Naive B cell (primary cell): Measurements from ENCODE around the gene ILRUN. TPM values are rescaled to one million over a fixed set of nuclear protein-coding genes. Genes with fewer than 3 reads are reported as not detected.
"Not testable (repeated sequence)": the region's sequence is repeated elsewhere in the genome, so short reads cannot be mapped to it uniquely, and the experiment has no call there.

Experiments
- ATAC-seq, 2 donors: fragments of 150-1000 bp; cut with Tn5 transposase; 2 replicates each; pipeline ENCODE4 v1.10.0; 2021; ENCODE audit warnings: low read depth in 2 of 2, mild to moderate bottlenecking in 2 of 2, moderate library complexity in 2 of 2
- DNase-seq: peaks from one replicate; pipeline ENCODE4 v3.0.0; 2022
- H3K27ac Mint-ChIP-seq, 6 donors: one replicate each; pipeline ENCODE4 v1.8.0; 2020 to 2022; ENCODE audit warnings: mild to moderate bottlenecking in 6 of 6, mixed read lengths in 6 of 6, moderate library complexity in 5 of 6, inconsistent platforms in 2 of 6
- H3K27me3 Mint-ChIP-seq, 3 donors: one replicate each; pipeline ENCODE4 v1.8.0; 2021 to 2022; ENCODE audit warnings: mixed read lengths in 3 of 3, mild to moderate bottlenecking in 1 of 3
- H3K36me3 Mint-ChIP-seq, 2 donors: one replicate each; pipeline ENCODE4 v1.8.0; 2020 to 2022; ENCODE audit warnings: mixed read lengths in 2 of 2, inconsistent platforms in 1 of 2, mild to moderate bottlenecking in 1 of 2
- H3K4me1 Mint-ChIP-seq, 3 donors: one replicate each; pipeline ENCODE4 v1.8.0; 2020 to 2022; ENCODE audit warnings: mixed read lengths in 3 of 3, inconsistent platforms in 1 of 3, mild to moderate bottlenecking in 1 of 3, moderate library complexity in 1 of 3
- H3K4me3 Mint-ChIP-seq, 8 donors: one replicate each; pipeline ENCODE4 v1.8.0; 2020 to 2022; ENCODE audit warnings: mild to moderate bottlenecking in 8 of 8, mixed read lengths in 8 of 8, moderate library complexity in 8 of 8, inconsistent platforms in 2 of 8
- H3K9me3 Mint-ChIP-seq, 7 donors: one replicate each; pipeline ENCODE4 v1.8.0; 2020 to 2022; ENCODE audit warnings: mixed read lengths in 7 of 7, mild to moderate bottlenecking in 5 of 7, inconsistent platforms in 2 of 7, moderate library complexity in 1 of 7
- polyA plus RNA-seq, 6 donors: library from polyadenylated mRNA; unstranded; fragments of 300-500 nt; fragmentation: Illumina TruSeq; gene quantifications; one replicate each; pipeline ENCODE4 v1.2.3, GENCODE V29; 2021; ENCODE audit warnings: low read depth in 6 of 6

ILRUN gene
- polyA plus RNA-seq, 6 donors from 2014 or later: 23.8 to 33.2 (median 27.3) TPM

DNA sequence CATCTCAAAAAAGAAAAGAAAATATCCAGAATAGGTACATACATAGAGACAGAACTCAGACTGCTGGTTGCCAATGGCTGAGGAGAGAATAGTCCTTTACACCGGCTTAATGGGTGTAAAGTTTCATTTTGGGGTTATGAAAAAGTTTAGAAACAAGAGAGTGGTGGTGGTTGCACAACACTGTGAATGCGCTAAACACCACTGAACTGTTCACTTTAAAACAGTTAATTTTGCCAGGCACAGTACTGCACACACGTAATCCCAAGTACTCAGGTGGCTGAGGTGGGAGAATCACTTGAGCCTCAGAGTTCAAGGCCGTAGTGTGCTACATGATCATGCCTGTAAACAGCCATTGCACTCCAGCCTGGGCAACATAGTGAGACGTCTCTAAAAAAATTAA lies 7.6 kb downstream of the ILRUN start:
- H3K36me3 Mint-ChIP-seq: peaks cover 0 to 4% of the 10 kb centered on the region in 2 donors
- DNase-seq (no peak), ATAC-seq (no peak)
- peak overlapping the region in 4 of 6 donors; percentile 47 to 79 (median 55) for H3K27ac Mint-ChIP-seq
- H3K27me3 Mint-ChIP-seq: no peaks in the 10 kb centered on the region
- H3K4me3 Mint-ChIP-seq: peak overlapping the region in 1 of 8 donors; percentile 64
- H3K4me1 Mint-ChIP-seq: peaks cover 39 to 71% (median 50%) of the 10 kb centered on the region in 3 donors
- no peaks in the 10 kb centered on the region for H3K9me3 Mint-ChIP-seq

DNA sequence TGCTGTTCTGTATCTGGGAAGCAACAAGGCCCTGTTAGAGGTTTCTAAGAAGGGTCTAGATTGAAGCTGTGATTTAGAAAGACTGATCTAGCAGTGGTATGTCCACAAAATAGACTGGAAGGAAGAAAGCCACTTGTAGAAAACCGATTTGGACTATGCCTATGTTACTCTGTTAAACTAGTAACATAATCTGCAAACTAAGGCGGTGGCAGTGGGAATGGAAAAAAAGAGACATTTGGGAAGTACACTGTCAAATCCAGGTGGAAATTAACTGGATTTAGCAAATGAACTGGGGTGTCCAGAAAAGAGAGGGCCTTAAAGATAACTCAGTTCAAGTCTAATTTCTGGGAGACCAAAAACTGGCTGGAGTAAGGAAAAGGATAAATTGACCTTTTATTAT lies 11.6 kb downstream of the ILRUN start:
- peaks cover 0 to 4% of the 10 kb centered on the region in 2 donors for H3K36me3 Mint-ChIP-seq
- no peaks in the 10 kb centered on the region for H3K27me3 Mint-ChIP-seq
- ATAC-seq (no peak), DNase-seq (no peak)
- H3K9me3 Mint-ChIP-seq: no peaks in the 10 kb centered on the region
- H3K4me3 Mint-ChIP-seq: no peak overlapping the region
- H3K27ac Mint-ChIP-seq: peak overlapping the region in 1 of 6 donors; percentile 14
- peaks cover 28 to 70% (median 47%) of the 10 kb centered on the region in 3 donors for H3K4me1 Mint-ChIP-seq

DNA sequence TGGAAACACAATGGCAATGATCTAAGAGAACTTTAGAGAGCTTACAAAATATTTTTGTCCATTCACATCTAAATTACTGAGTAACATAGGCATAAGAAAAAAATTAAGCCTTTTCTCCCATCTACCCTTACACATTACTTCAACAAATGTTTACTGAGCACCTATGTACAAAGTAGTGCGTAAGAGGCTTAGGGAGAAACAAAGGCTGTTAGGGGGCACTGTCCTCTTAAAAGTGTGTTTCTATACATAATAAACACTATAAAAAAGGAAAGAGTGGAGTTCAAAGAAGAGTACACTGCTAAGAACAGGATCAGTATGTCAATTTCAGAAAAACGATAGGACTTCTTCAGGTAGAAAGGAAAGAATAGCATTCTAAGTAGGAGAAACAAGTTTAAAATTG lies 12.2 kb downstream of the ILRUN start:
- Mint-ChIP-seq H3K27ac (peak overlapping the region in 5 of 6 donors; percentile 4 to 54 (median 22)), H3K36me3 (peaks cover 0 to 4% of the 10 kb centered on the region in 2 donors), H3K27me3 (no peaks in the 10 kb centered on the region), H3K4me3 (no peak overlapping the region), H3K4me1 (peaks cover 32 to 70% (median 52%) of the 10 kb centered on the region in 3 donors), H3K9me3 (no peaks in the 10 kb centered on the region)
- ATAC-seq (no peak), DNase-seq (no peak)

DNA sequence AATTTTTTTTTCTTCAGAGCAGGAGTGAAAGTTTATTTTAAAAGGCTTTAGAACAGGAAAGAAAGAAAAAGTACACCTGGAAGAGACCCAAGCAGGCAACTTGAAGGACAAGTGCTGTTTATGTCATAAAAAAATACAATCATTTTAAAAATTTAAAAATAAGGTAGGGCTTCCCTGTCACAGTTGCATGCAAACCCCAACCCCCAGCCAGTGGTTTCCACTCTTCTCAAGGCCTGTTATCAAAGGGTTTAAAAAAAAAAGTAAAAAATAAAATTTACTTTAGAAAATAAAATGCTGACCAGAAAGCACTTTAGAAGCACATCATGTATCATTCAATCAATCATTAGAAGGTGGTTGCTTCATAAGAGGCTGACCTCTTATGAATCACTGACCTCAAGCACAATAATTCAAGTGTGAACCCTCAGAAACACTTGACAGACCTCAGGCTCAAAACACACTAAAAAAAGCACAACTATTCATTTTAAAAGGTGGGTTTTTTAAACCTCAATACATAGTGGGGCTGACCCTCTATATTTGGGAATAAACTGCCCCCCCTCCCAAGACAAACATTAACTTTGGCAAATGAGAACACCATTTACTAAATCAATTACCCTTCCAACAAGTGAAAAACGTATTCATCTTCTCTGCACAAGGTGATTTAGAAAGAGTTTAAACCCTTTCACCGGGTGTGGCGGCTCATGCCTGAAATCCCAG lies 15.6 kb downstream of the ILRUN start:
- peak overlapping the region in 5 of 8 donors; percentile 33 to 68 (median 47) for H3K4me3 Mint-ChIP-seq
- H3K27ac Mint-ChIP-seq: peak overlapping the region in 3 of 6 donors; percentile 78 to 79 (median 78)
- DNase-seq (no peak), ATAC-seq (no peak)
- H3K4me1 Mint-ChIP-seq: peaks cover 25 to 68% (median 38%) of the 10 kb centered on the region in 3 donors
- H3K27me3 Mint-ChIP-seq: no peaks in the 10 kb centered on the region
- no peaks in the 10 kb centered on the region for H3K9me3 Mint-ChIP-seq
- no peaks in the 10 kb centered on the region for H3K36me3 Mint-ChIP-seq

DNA sequence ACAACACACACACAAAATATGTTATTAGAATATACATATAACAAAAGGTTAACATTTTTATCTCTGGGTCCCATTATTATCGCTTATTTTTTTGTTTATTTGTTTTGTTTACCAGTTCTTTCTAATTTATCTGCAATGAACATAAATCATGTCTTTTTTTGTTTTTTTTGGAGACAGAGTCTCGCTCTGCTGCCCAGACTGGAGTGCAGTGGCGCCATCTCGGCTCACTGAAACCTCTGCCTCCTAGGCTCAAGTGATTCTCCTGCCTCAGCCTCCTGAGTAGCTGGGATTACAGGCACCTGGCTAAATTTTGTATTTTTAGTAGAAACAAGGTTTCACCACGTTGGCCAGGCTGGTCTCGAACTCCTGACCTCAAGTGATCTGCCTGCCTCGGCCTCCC lies 16.3 kb downstream of the ILRUN start:
- H3K9me3 Mint-ChIP-seq, ATAC-seq, DNase-seq, H3K36me3 Mint-ChIP-seq, H3K27me3 Mint-ChIP-seq: not testable (repeated sequence)
- H3K4me3 Mint-ChIP-seq: peak overlapping the region in 1 of 8 donors; percentile 57
- H3K4me1 Mint-ChIP-seq: peaks cover 29 to 72% (median 38%) of the 10 kb centered on the region in 3 donors
- H3K27ac Mint-ChIP-seq: peak overlapping the region in 5 of 6 donors; percentile 10 to 92 (median 78)

DNA sequence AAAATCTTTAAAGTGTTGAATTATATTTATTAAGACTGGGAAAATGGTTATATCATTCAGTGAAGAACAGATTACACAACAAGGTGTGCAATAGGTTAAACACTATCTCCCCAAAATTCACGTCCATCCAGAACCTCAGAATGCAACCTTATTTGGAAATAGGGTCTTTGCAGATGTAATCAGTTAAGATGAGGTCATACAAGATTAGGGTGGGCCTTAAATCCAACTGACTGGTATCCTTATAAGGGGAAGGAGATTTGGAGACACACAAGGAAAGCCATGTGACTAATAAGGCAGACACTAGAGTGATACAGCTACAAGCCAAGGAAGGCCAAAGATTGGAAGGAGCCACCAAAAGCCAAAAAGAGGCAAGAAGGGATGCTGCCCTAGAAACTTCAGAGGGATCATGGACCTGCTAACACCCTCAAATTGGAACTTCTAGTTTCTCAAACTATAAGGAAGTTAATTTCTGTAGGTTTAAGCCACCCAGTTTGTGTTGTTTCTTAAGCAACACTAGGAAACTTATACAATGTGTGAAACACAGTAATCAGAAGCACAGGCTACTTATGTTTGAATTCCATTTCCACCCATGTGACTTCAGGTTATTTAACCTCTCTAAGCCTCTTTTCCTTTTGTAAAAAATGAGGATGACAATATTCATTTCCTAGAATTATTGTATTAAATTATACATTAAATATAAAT lies 16.9 kb downstream of the ILRUN start:
- ATAC-seq: no peak
- H3K27me3 Mint-ChIP-seq: no peaks in the 10 kb centered on the region
- H3K36me3 Mint-ChIP-seq: no peaks in the 10 kb centered on the region
- peak overlapping the region in 5 of 6 donors; percentile 10 to 73 (median 53) for H3K27ac Mint-ChIP-seq
- DNase-seq: no peak
- peaks cover 28 to 74% (median 38%) of the 10 kb centered on the region in 3 donors for H3K4me1 Mint-ChIP-seq
- peak overlapping the region in 1 of 8 donors; percentile 29 for H3K4me3 Mint-ChIP-seq
- H3K9me3 Mint-ChIP-seq: no peaks in the 10 kb centered on the region

DNA sequence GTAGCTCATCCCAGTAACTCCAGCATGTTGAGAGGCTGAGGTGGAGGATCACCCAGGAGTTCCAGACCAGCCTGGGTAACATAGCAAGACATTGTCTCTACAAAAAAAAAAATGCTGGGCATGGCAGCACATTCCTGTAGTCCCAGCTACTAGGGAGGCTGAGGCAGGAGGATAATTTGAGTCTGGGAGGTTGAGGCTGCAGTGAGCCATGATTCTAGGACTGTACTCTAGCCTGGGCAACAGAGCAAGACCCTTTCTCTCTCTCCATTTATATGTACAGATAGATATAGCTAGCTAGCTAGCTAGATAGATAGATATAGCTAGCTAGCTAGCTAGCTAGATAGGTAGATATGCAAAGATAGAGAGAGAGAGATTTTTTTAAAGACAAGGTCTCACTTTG lies 20.4 kb downstream of the ILRUN start:
- H3K4me3 Mint-ChIP-seq: peak overlapping the region in 4 of 8 donors; percentile 23 to 92 (median 52)

DNA sequence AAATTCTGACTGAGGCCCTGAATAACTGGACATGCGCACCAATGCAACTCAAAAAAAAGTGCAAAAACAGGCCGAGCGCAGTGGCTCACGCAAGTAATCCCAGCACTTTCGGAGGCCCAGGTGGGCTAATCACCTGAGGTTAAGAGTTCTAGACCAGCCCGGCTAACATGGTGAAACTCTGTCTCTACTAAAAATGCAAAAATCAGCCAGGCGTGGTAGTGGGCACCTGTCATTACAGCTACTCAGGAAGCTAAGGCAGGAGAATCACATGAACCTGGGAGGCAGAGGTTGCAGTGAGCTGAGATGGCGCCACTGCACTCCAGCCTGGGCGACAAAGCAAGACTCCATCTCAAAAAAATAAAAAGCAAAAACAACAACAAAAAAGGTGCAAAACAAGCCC lies 21.6 kb downstream of the ILRUN start:
- peak overlapping the region; percentile 96 to 100 (median 98) for H3K27ac Mint-ChIP-seq
- not testable (repeated sequence) for H3K9me3 Mint-ChIP-seq, H3K36me3 Mint-ChIP-seq, H3K27me3 Mint-ChIP-seq
- peaks cover 42 to 83% (median 57%) of the 10 kb centered on the region in 3 donors for H3K4me1 Mint-ChIP-seq
- peak overlapping the region; percentile 66 to 92 (median 83) for H3K4me3 Mint-ChIP-seq
- ATAC-seq (peak; percentile 13 to 18), DNase-seq (peak; percentile 55)

More for the DNA sequence above, 20.4 kb downstream of the ILRUN start:
- H3K4me1 Mint-ChIP-seq: peaks cover 41 to 80% (median 53%) of the 10 kb centered on the region in 3 donors
- no peak for DNase-seq
- no peaks in the 10 kb centered on the region for H3K27me3 Mint-ChIP-seq
- no peaks in the 10 kb centered on the region for H3K36me3 Mint-ChIP-seq
- H3K27ac Mint-ChIP-seq: peak overlapping the region; percentile 78 to 100 (median 98)
- no peak for ATAC-seq
- no peaks in the 10 kb centered on the region for H3K9me3 Mint-ChIP-seq

DNA sequence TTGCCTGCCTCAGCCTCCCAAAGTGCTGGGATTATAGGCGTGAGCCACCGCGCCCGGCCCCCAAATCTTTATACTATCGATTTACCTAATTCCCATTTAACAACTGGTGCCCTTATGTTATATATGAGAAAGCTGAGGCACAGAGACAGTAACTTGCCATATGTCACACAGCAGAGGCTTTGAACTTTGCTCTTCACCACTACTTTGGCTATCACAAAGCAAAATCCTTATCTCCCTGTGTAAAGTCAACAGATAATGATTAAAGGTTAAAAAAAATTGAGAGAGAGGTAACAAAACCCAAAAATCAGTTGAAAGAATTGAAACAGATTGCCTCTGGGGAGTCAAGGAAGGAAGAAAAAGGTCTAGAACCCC lies 22.3 kb downstream of the ILRUN start:
- Mint-ChIP-seq H3K4me1 (peaks cover 38 to 81% (median 51%) of the 10 kb centered on the region in 3 donors), H3K27me3 (no peaks in the 10 kb centered on the region), H3K27ac (peak overlapping the region; percentile 96 to 100 (median 98)), H3K36me3 (no peaks in the 10 kb centered on the region), H3K9me3 (no peaks in the 10 kb centered on the region), H3K4me3 (peak overlapping the region; percentile 66 to 92 (median 83))
- DNase-seq (no peak), ATAC-seq (no peak)

DNA sequence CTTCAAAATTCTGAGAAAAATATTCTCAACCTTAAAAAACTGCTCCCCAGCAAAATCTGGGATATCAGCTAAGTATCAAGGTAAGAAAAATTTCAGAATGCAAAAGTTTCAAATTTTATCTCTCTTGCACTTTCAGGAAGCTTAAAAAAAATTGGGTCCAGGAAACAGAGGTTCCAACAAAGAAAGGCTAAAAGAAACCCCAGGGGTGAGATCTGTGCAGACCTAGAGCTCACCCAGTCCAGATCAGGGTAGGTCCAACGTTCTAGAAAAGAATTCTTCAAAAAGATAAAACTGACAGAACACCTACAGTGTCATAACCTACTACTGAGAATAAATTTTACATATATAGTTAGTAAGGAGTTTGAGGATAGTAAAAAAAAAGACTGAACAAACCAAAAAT lies 23.5 kb downstream of the ILRUN start:
- Mint-ChIP-seq H3K9me3 (no peaks in the 10 kb centered on the region), H3K36me3 (no peaks in the 10 kb centered on the region), H3K27ac (peak overlapping the region; percentile 96 to 100 (median 98)), H3K4me1 (peaks cover 41 to 80% (median 56%) of the 10 kb centered on the region in 3 donors), H3K4me3 (peak overlapping the region; percentile 66 to 92 (median 84)), H3K27me3 (no peaks in the 10 kb centered on the region)
- ATAC-seq (no peak), DNase-seq (no peak)

DNA sequence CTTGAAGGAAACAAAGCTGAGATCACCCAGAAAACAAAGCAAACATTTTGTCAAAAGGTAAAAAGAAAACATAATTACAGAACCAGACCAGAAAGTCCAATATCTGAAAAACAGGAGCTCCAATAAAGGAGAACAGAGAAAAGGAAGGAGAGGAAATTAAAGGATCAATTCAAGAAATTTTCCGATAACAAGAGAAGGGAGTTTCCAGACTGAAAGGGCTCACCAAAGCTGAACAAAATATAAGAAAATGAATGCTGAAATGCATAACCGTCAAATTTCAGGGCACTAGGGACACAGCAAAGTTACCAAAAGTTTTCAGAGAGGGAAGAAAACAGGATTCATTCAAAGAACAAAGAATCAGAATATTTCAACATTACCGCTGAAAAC lies 23.9 kb downstream of the ILRUN start:
- H3K4me3 Mint-ChIP-seq: peak overlapping the region; percentile 66 to 92 (median 84)
- DNase-seq: no peak
- H3K27me3 Mint-ChIP-seq: no peaks in the 10 kb centered on the region
- H3K36me3 Mint-ChIP-seq: no peaks in the 10 kb centered on the region
- ATAC-seq: peak in 1 of 2 donors; percentile 10
- peak overlapping the region; percentile 96 to 100 (median 98) for H3K27ac Mint-ChIP-seq
- H3K4me1 Mint-ChIP-seq: peaks cover 45 to 84% (median 59%) of the 10 kb centered on the region in 3 donors
- H3K9me3 Mint-ChIP-seq: no peaks in the 10 kb centered on the region

DNA sequence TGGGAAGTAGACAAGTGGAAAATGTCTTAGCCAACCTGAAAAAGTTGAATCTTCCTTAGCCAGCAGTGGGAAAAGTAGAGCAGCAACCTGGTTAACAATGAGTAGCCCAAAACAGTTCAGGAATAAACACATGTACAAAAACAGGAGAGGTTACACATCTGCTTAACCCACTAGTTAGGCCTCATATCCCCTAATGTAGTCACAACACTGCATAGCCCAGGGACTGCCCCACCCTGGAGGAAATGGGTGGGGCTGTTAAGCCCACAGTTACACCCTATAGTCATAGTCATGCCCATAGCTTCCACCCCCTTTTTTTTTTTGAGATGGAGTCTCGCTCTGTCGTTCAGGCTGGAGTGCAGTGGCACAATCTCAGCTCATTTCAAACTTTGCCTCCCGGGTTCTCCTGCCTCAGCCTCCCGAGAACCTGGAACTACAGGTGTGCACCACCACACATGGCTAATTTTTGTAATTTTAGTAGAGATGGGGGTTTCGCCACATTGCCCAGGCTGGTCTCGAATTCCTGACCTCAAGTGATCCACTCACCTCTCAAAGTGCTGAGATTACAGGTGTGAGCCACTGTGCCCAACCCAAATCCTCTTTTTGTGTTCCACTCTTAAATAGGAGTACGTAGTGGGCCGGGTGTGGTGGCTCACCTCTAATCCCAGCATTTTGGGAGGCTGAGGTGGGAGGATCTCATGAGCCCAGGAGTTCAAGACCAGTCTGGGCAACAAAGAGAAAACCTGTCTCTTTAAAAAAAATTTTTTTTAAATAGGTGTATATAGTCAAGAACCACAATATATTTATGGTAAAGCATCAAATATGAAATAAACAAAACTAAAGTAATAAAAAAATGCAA lies 24.5 kb downstream of the ILRUN start:
- ATAC-seq: peak; percentile 97 to 98
- H3K36me3 Mint-ChIP-seq: no peaks in the 10 kb centered on the region
- H3K4me1 Mint-ChIP-seq: peaks cover 47 to 86% (median 60%) of the 10 kb centered on the region in 3 donors
- no peaks in the 10 kb centered on the region for H3K9me3 Mint-ChIP-seq
- H3K27ac Mint-ChIP-seq: peak overlapping the region; percentile 96 to 100 (median 98)
- no peaks in the 10 kb centered on the region for H3K27me3 Mint-ChIP-seq
- DNase-seq: peak; percentile 83
- H3K4me3 Mint-ChIP-seq: peak overlapping the region; percentile 66 to 92 (median 86)

DNA sequence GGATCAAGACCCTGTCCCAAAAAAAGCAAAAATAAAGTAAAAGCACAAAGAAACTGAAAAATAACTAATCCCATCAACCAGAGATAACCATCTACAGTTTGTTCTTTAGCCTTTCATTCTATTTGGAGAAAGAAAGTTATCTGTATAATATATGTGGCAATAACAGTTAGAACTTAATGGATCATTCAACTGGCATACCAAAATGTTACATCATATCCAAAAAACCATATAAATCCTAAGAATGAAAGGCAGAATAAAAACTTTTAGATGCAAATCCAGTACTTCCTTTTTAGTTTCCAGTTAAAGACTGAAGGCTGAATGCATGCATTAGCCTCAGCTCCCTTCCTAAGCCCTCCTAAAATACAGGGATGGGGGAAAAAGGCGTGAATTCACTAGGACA lies 25.2 kb downstream of the ILRUN start:
- H3K27me3 Mint-ChIP-seq: no peaks in the 10 kb centered on the region
- H3K27ac Mint-ChIP-seq: peak overlapping the region; percentile 96 to 100 (median 98)
- ATAC-seq (no peak), DNase-seq (no peak)
- no peaks in the 10 kb centered on the region for H3K9me3 Mint-ChIP-seq
- H3K4me3 Mint-ChIP-seq: peak overlapping the region; percentile 66 to 92 (median 86)
- no peaks in the 10 kb centered on the region for H3K36me3 Mint-ChIP-seq
- peaks cover 50 to 85% (median 66%) of the 10 kb centered on the region in 3 donors for H3K4me1 Mint-ChIP-seq
